ENCODE measurements around the gene TMEM179. TPM values are rescaled to one million over a fixed set of nuclear protein-coding genes. Genes with fewer than 3 reads are reported as not detected.
A peak's percentile ranks its signal among the peaks of the same experiment; 100 is the strongest.

Gene TMEM179
- total RNA-seq, 1 donor: not detected

DNA sequence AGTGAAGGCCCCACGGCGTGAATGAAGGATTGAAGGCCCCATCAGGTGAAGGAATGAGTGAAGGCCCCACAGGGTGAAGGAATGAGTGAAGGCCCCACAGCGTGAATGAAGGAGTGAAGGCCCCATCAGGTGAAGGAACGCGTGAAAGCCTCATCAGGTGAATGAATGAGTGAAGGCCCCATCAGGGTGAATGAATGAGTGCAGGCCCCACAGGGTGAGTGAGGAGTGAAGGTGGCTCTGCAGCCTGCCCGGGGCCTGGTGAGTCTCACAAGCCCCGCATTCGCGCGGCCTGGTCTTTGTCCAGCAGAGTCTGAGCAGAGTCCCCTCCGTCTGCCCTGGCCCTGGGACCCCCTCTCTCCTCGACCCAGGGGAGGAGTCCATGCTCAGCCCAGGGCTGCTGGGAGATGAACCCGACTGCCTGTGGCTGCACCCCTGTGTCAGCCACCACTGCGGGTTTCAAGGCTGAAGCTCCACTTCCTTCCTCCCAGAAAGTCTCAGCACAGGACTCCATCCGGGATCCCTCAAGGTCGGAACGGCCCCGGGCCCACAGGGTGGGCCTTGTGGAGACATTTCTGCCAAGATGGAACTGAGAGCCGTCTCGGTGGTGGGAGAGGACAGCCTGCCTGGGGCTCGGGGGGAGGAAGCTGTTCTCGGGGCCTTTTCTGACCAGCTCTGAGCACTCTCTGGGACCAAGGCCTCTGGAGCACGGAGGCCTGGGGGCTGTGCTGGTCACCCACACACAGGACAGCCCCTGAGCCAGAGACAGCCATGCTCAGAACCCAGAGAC, 37.4 kb upstream of the TMEM179 start:
- TF ChIP-seq, protein P1, sequence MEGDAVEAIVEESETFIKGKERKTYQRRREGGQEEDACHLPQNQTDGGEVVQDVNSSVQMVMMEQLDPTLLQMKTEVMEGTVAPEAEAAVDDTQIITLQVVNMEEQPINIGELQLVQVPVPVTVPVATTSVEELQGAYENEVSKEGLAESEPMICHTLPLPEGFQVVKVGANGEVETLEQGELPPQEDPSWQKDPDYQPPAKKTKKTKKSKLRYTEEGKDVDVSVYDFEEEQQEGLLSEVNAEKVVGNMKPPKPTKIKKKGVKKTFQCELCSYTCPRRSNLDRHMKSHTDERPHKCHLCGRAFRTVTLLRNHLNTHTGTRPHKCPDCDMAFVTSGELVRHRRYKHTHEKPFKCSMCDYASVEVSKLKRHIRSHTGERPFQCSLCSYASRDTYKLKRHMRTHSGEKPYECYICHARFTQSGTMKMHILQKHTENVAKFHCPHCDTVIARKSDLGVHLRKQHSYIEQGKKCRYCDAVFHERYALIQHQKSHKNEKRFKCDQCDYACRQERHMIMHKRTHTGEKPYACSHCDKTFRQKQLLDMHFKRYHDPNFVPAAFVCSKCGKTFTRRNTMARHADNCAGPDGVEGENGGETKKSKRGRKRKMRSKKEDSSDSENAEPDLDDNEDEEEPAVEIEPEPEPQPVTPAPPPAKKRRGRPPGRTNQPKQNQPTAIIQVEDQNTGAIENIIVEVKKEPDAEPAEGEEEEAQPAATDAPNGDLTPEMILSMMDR (IDR thresholded peaks at IDR 0.05; ENCODE audit: insufficient read depth, low read length): no peak
- no peak overlapping the region for H3K4me3 ChIP-seq (ENCODE audit: low read depth, low read length)
- no peak for DNase-seq (ENCODE audit: low read depth)

DNA sequence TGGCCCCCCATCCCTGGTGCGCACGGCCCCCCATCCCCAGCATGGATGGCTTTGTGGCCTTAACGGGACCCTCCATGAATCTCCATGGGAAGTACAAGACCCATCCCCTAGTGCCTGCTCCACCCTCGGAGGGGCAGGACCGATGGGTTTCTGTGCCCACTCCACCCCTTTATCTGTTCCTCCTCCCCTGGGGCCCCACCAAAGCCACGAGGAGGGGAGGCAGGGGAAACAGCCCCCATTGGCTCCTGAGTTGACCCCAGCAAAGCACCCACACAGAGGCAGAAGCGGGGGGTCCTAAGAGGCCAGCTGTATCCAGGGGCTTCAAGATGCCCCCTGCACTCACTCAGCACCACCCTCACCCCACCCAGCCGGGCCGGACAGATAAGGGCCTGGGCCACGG, 36.1 kb upstream of the TMEM179 start:
- TF ChIP-seq, protein P1 (IDR thresholded peaks at IDR 0.05; ENCODE audit: insufficient read depth, low read length): no peak
- no peak for DNase-seq (ENCODE audit: low read depth)
- no peak overlapping the region for H3K4me3 ChIP-seq (ENCODE audit: low read depth, low read length)

DNA sequence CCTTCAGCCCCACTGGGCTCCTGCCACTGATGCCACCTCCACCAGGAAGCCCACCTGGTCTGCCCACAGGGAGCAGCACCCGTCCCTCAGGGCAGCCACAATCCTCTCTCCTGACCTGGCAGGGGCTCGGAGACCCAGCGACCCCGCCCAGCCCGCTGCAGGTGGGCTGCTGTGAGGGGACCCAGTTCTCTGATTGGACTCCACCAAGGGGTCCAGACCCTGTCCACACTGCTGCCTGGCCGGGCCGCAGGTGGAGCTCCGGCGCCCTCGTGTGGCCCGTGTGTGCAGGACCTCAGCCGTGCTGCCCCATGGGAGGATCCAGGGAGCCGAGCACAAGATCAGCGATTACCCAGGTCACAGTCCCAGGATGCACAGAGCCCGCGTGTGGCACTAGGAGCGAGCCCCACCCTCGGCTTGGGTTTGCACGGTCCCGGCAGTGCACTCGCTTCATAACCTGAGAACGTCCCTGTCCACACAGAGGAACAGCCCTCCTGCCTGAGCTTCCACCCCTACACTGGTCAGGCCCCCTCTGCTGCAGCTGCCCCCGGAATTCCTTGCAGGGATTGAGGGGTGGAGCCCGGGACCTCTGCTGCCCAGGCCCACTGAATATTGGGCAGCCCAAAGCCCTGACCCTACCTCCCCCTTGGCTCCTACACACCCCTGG, 35.4 kb upstream of the TMEM179 start:
- DNase-seq (ENCODE audit: low read depth): peak; percentile 40
- H3K4me3 ChIP-seq (ENCODE audit: low read depth, low read length): no peak overlapping the region
- TF ChIP-seq, protein P1 (IDR thresholded peaks at IDR 0.05; ENCODE audit: insufficient read depth, low read length): peak; percentile 93

DNA sequence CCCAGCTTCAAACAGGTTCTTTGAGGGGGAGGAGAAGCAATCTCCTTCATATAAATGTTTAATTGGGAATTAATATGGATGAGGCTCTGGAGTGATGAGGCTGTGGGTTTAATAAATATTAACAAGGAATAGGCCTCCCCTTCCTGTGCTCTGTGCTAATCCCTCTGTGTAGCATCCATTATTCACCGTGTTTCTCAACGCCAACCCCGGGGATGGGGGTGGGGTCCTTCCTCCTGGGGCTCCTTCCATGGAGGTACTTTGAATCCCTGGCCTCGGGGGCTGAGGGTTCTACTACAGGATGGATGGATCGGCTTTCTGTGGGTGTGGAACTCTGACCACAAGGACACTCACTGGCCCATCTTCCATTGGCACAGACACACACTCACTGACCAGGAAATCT, 34.9 kb upstream of the TMEM179 start:
- TF ChIP-seq, protein P1 (IDR thresholded peaks at IDR 0.05; ENCODE audit: insufficient read depth, low read length): no peak
- H3K4me3 ChIP-seq (ENCODE audit: low read depth, low read length): no peak overlapping the region
- no peak for DNase-seq (ENCODE audit: low read depth)

DNA sequence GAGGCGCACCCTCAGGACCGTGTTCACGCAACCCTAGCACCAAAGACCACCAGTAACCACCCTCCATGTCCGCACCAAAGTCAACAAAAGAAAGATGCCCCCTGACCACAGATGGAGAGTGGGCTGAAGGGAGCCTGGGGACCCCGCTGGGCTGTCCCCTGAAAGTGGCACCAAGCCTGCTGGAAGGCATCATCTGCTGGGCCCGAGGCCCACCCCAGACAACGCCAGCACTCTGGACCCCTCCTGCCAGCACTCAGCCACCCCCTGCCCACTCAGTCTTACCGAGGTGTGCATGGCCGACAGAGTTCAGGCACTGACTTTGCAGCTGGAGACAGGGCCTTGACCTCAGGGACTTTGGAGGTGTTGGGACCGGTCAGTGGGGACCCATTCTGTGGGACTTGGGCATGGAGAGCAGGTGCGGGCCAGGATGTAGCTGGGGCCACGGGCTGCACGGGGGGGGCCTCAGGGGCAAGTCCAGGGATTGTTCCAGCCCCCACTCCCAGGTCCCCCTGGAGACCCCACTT, 34.4 kb upstream of the TMEM179 start:
- no peak for DNase-seq (ENCODE audit: low read depth)
- no peak overlapping the region for H3K4me3 ChIP-seq (ENCODE audit: low read depth, low read length)
- TF ChIP-seq, protein P1 (IDR thresholded peaks at IDR 0.05; ENCODE audit: insufficient read depth, low read length): no peak

DNA sequence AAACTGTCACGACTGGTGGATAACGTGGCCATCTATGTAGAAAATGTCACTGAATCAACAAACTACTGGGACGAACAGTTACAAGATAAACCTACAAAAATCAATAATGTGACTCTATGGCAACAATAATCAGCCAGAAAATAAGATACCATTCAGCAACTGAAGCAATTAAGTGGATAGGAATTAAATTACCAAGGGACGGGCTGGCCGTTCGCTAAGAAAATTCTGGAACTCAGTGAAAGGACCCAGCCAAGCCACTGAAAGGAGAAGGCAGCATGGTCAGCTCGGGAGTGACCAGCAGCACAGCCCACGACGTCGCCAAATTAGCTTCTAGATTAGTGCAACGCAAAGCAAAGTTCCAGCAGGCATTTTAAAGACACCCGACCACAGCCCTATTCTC, 33.6 kb upstream of the TMEM179 start:
- TF ChIP-seq, protein P1 (IDR thresholded peaks at IDR 0.05; ENCODE audit: insufficient read depth, low read length): no peak
- no peak for DNase-seq (ENCODE audit: low read depth)
- H3K4me3 ChIP-seq (ENCODE audit: low read depth, low read length): no peak overlapping the region

Data from fibroblast of the aortic adventitia (primary cell).